IMR-90 (cell line): ENCODE measurements around the gene ESR2. TPM values are rescaled to one million over a fixed set of nuclear protein-coding genes. Genes with fewer than 3 reads are reported as not detected.

Experiments used
- ATAC-seq: fragments of 200-7000 bp; cut with Tn5 transposase; 2 replicates; pipeline ENCODE4 v1.9.1; 2020; ENCODE audit warnings: low read depth, mild to moderate bottlenecking, moderate library complexity
- BruUV-seq: library from RNA; stranded (reverse); fragments of 400-500 nt; replicated peaks from 2 replicates; lab custom pipeline; 2021; lab: Mats Ljungman, UMichigan
- CTCF ChIA-PET: fragments of 300-600 bp; formaldehyde crosslinking; extraction: SDS; loops from one replicate; lab custom pipeline; 2021; ENCODE audit warnings: antibody characterized with exemption; lab: Yijun Ruan, JAX
- POLR2A ChIA-PET: fragments of 300-600 bp; sonication (Branson Sonifier 250); formaldehyde crosslinking; loops from one replicate; lab custom pipeline; 2022; ENCODE audit warnings: antibody characterized with exemption; ENCODE audit not compliant: unreplicated experiment; lab: Charles Lee
- DNase-seq: peaks from one replicate; pipeline ENCODE4 v3.0.0; 2013
- H2AFZ ChIP-seq: replicated peaks from 2 replicates; pipeline ENCODE3; 2013; ENCODE audit warnings: low read length, mild to moderate bottlenecking; ENCODE audit not compliant: poor library complexity
- H2AK5ac ChIP-seq: 2 replicates; pipeline ENCODE4 v1.6.1; 2013; ENCODE audit warnings: low read depth, low read length, inconsistent platforms
- H2AK9ac ChIP-seq: replicated peaks from 2 replicates; pipeline ENCODE3; 2013; ENCODE audit warnings: mild to moderate bottlenecking, low read depth, low read length, moderate library complexity; ENCODE audit not compliant: poor library complexity
- H2BK120ac ChIP-seq: 2 replicates; pipeline ENCODE4 v1.6.1; 2013; ENCODE audit warnings: low read depth, low read length, inconsistent platforms
- H2BK15ac ChIP-seq: 3 replicates; pipeline ENCODE4 v1.6.1; 2013; ENCODE audit warnings: low read depth, low read length, inconsistent platforms
- H2BK20ac ChIP-seq: 2 replicates; pipeline ENCODE4 v1.6.1; 2013; ENCODE audit warnings: low read depth, mild to moderate bottlenecking, inconsistent platforms, low read length, moderate library complexity
- H2BK5ac ChIP-seq: 2 replicates; pipeline ENCODE4 v1.6.1; 2013; ENCODE audit warnings: mild to moderate bottlenecking, low read depth, low read length, inconsistent platforms; ENCODE audit not compliant: poor library complexity, severe bottlenecking
- H3K14ac ChIP-seq: replicated peaks from 2 replicates; pipeline ENCODE4 v1.6.1; 2013; ENCODE audit warnings: low read depth, low read length, inconsistent platforms
- H3K18ac ChIP-seq: 2 replicates; pipeline ENCODE4 v1.6.1; 2013; ENCODE audit warnings: low read depth, low read length, control low read depth
- H3K23ac ChIP-seq: 2 replicates; pipeline ENCODE4 v1.6.1; 2013; ENCODE audit warnings: low read depth, low read length, inconsistent platforms
- H3K27ac ChIP-seq: 2 replicates; pipeline ENCODE4 v1.5.1; 2013; ENCODE audit warnings: mild to moderate bottlenecking, control low read depth, low read length; ENCODE audit not compliant: insufficient read depth
- H3K27me3 ChIP-seq: 2 replicates; pipeline ENCODE4 v1.6.1; 2013; ENCODE audit warnings: low read length; ENCODE audit not compliant: control insufficient read depth, insufficient read depth
- H3K36me3 ChIP-seq: 2 replicates; pipeline ENCODE4 v1.6.1; 2013; ENCODE audit warnings: low read length, mixed read lengths; ENCODE audit not compliant: control insufficient read depth, insufficient read depth
- H3K4ac ChIP-seq: 2 replicates; pipeline ENCODE4 v1.6.1; 2013; ENCODE audit warnings: low read depth, low read length, inconsistent platforms
- H3K4me1 ChIP-seq: 2 replicates; pipeline ENCODE4 v1.6.1; 2013; ENCODE audit warnings: low read length, mixed read lengths; ENCODE audit not compliant: control insufficient read depth, insufficient read depth
- H3K4me2 ChIP-seq: 2 replicates; pipeline ENCODE4 v1.6.1; 2013; ENCODE audit warnings: low read depth, mild to moderate bottlenecking, control low read depth, low read length, moderate library complexity
- H3K4me3 ChIP-seq: 2 replicates; pipeline ENCODE4 v1.5.1; 2013; ENCODE audit warnings: low read depth, mild to moderate bottlenecking, control low read depth, low read length, moderate library complexity; ENCODE audit not compliant: insufficient read depth
- H3K56ac ChIP-seq: 2 replicates; pipeline ENCODE4 v1.6.1; 2013; ENCODE audit warnings: low read length, inconsistent platforms; ENCODE audit not compliant: insufficient read depth; ENCODE audit errors: extremely low read depth
- H3K79me1 ChIP-seq, 2 experiments: 2 replicates each; pipeline ENCODE4 v1.6.1; 2013; ENCODE audit warnings: low read length in 2 of 2, inconsistent platforms in 1 of 2, low read depth in 1 of 2
- H3K9ac ChIP-seq: 2 replicates; pipeline ENCODE4 v1.6.1; 2013; ENCODE audit warnings: low read depth, low read length, control low read depth
- H3K9me1 ChIP-seq: 2 replicates; pipeline ENCODE4 v1.6.1; 2013; ENCODE audit warnings: low read length, inconsistent platforms; ENCODE audit not compliant: insufficient read depth
- H3K9me3 ChIP-seq: 2 replicates; pipeline ENCODE4 v1.6.1; 2013; ENCODE audit warnings: low read length; ENCODE audit not compliant: control insufficient read depth, insufficient read depth
- H4K20me1 ChIP-seq: 2 replicates; pipeline ENCODE4 v1.6.1; 2013; ENCODE audit warnings: low read length, inconsistent platforms; ENCODE audit not compliant: insufficient read depth
- H4K5ac ChIP-seq: 2 replicates; pipeline ENCODE4 v1.6.1; 2013; ENCODE audit warnings: mild to moderate bottlenecking, low read depth, low read length, control low read depth
- H4K8ac ChIP-seq, 2 experiments: 2 replicates each; pipeline ENCODE4 v1.6.1; 2013; ENCODE audit warnings: low read depth in 2 of 2, low read length in 2 of 2, control low read depth in 1 of 2, inconsistent platforms in 1 of 2
- H4K91ac ChIP-seq: 2 replicates; pipeline ENCODE4 v1.6.1; 2013; ENCODE audit warnings: low read depth, low read length, inconsistent platforms; ENCODE audit not compliant: insufficient read depth
- BHLHE40 ChIP-seq: fragments of 150-350 bp; IDR thresholded peaks from 2 replicates; pipeline ENCODE4 v1.6.1; 2016; ENCODE audit warnings: mild to moderate bottlenecking, low read depth, low read length
- CEBPB ChIP-seq: IDR thresholded peaks from 2 replicates; pipeline ENCODE4 v1.6.1; 2012; ENCODE audit warnings: low read depth, low read length, improper control_type of control experiment
- CHD1 ChIP-seq: IDR thresholded peaks from 2 replicates; pipeline ENCODE4 v1.6.1; 2012; ENCODE audit warnings: low read depth, low read length, improper control_type of control experiment
- FOS ChIP-seq: fragments of 150-350 bp; IDR thresholded peaks from 2 replicates; pipeline ENCODE4 v1.6.1; 2016; ENCODE audit warnings: low read depth, low read length
- MAFK ChIP-seq: IDR thresholded peaks from 2 replicates; pipeline ENCODE4 v1.6.1; 2012; ENCODE audit warnings: low read depth, low read length, improper control_type of control experiment
- MAZ ChIP-seq: IDR thresholded peaks from 2 replicates; pipeline ENCODE4 v1.6.1; 2012; ENCODE audit warnings: low read depth, mild to moderate bottlenecking, low read length, improper control_type of control experiment, moderate library complexity, borderline replicate concordance
- NFE2L2 ChIP-seq: fragments of 150-350 bp; IDR thresholded peaks from 2 replicates; pipeline ENCODE4 v1.6.1; 2016; ENCODE audit warnings: low read depth, mild to moderate bottlenecking, low read length
- RAD21 ChIP-seq: IDR thresholded peaks from 2 replicates; pipeline ENCODE4 v1.6.1; 2012; ENCODE audit warnings: low read length, improper control_type of control experiment
- RCOR1 ChIP-seq: IDR thresholded peaks from 2 replicates; pipeline ENCODE4 v1.6.1; 2012; ENCODE audit warnings: mild to moderate bottlenecking, low read length, improper control_type of control experiment; ENCODE audit not compliant: insufficient replicate concordance
- RFX5 ChIP-seq: IDR thresholded peaks from 2 replicates; pipeline ENCODE4 v1.8.0; 2012; ENCODE audit warnings: low read depth, mild to moderate bottlenecking, low read length, moderate library complexity
- SMC3 ChIP-seq: fragments of 150-350 bp; IDR thresholded peaks from 2 replicates; pipeline ENCODE4 v1.6.1; 2016; ENCODE audit warnings: low read depth, mild to moderate bottlenecking, antibody characterized with exemption, low read length, moderate library complexity
- WGBS, 2 experiments: methylation state at CpG; one replicate each; pipeline versions ENCODE4 v1.1.5 to v1.1.7; 2013; ENCODE audit warnings: missing lambda C conversion rate in 2 of 2; ENCODE audit not compliant: insufficient read length in 1 of 2; ENCODE audit errors: extremely low coverage in 2 of 2; 5-methylcytosine and 5-hydroxymethylcytosine counted together
- dilution Hi-C: fragments of 300-500 bp; cut with HindIII; formaldehyde crosslinking; loops from one replicate; pipeline ENCODE4 v1.14.3; 2018; ENCODE audit warnings: low sequenced_read_pairs; ENCODE audit not compliant: unreplicated experiment
- in situ Hi-C: fragments of 300-500 bp; cut with MboI; formaldehyde crosslinking; loops from 3 replicates; pipeline ENCODE4 v1.14.3; 2019; ENCODE audit warnings: low sequenced_read_pairs, inconsistent platforms, mixed read lengths
- intact Hi-C: fragments of 100-400 bp; cut with micrococcal nuclease; formaldehyde crosslinking; loops from 2 replicates; pipeline ENCODE4 v1.10.0; 2022
- polyA plus RNA-seq, 3 experiments: library from polyadenylated mRNA; depleted of rRNA; stranded (reverse); fragments of >200 nt; gene quantifications; 2 replicates each; pipeline ENCODE4 v1.2.3, GENCODE V29; 2012; ENCODE audit warnings: low replicate concordance in 1 of 3
- total RNA-seq: library from RNA; depleted of rRNA; stranded (reverse); fragments of >200 nt; gene quantifications from 2 replicates; pipeline ENCODE4 v1.2.3, GENCODE V29; 2012
- TF ChIP-seq, protein P1 (sequence below): conservative IDR thresholded peaks from 2 replicates; pipeline ENCODE4 v1.5.1; 2012; ENCODE audit warnings: mild to moderate bottlenecking, low read depth, low read length, improper control_type of control experiment
- TF ChIP-seq, protein P2 (sequence below): fragments of 150-350 bp; IDR thresholded peaks from 2 replicates; pipeline ENCODE4 v1.6.1; 2017; ENCODE audit warnings: mild to moderate bottlenecking, antibody characterized with exemption, low read length, low read depth

ESR2 gene
- total and polyA plus RNA-seq, 2 of the 4 experiments (the other 2 are of a cell fraction): under 0.01 to 0.03 TPM

DNA sequence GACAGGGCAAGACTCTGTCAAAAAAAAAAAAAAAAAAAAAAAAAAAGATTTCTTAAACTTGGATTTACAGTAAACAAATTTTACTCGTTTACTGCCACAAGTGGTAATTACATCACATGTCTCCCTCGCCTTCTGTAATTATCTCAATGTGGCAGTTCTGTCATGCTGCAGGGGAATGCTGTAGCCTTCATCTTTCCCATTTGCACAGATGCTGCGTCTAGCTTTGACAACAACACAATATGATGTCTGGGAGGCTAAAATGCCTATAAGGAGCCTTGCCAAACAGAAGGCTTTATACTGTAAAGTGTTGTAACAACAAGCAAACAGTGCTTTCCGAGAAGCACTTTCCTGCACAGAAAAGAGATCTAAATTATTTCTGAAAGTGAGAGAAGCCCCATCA lies 48.7 kb downstream of the ESR2 start:
- Histone ChIP-seq H4K20me1 (no peaks in the 10 kb centered on the region), H4K5ac (no peak overlapping the region), H3K9me3 (no peaks in the 10 kb centered on the region), H3K4ac (no peak overlapping the region), H3K27ac (no peak overlapping the region), H2AK5ac (no peak overlapping the region), H2BK120ac (no peak overlapping the region), H3K23ac (no peak overlapping the region), H2AFZ (no peak overlapping the region), H3K36me3 (no peaks in the 10 kb centered on the region), H3K79me1 (no peaks in the 10 kb centered on the region), H3K27me3 (no peaks in the 10 kb centered on the region), H4K91ac (no peak overlapping the region), H3K4me1 (peaks cover 3% of the 10 kb centered on the region; the same call in 1 of the 2 replicates), H2BK15ac (no peak overlapping the region), H4K8ac (no peak overlapping the region), H3K14ac (no peak overlapping the region), H3K9me1 (no peaks in the 10 kb centered on the region; the same call in 1 of the 2 replicates), H3K4me2 (no peak overlapping the region), H3K4me3 (no peak overlapping the region), H3K56ac (no peak overlapping the region), H3K18ac (no peak overlapping the region), H3K9ac (no peak overlapping the region), H2BK20ac (no peak overlapping the region), H2AK9ac (no peak overlapping the region), H2BK5ac (no peak overlapping the region)
- intact Hi-C loops: no loop called here
- CTCF ChIA-PET: no interaction called here
- POLR2A ChIA-PET: no interaction called here
- DNase-seq: no peak
- in situ Hi-C loops: no loop called here
- no TSS peak for BruUV-seq
- WGBS, 2 experiments: no CpG with 5 or more reads among the region's 4 CpGs
- dilution Hi-C loops: no loop called here
- no peak for TF ChIP-seq CHD1
- TF ChIP-seq RAD21: no peak
- TF ChIP-seq SMC3: no peak
- TF ChIP-seq NFE2L2: no peak
- no peak for TF ChIP-seq RFX5
- TF ChIP-seq MAFK: no peak
- no peak for TF ChIP-seq MAZ
- TF ChIP-seq FOS: no peak
- TF ChIP-seq CEBPB: no peak
- TF ChIP-seq BHLHE40: no peak
- no peak for TF ChIP-seq RCOR1
- TF ChIP-seq, protein P1, sequence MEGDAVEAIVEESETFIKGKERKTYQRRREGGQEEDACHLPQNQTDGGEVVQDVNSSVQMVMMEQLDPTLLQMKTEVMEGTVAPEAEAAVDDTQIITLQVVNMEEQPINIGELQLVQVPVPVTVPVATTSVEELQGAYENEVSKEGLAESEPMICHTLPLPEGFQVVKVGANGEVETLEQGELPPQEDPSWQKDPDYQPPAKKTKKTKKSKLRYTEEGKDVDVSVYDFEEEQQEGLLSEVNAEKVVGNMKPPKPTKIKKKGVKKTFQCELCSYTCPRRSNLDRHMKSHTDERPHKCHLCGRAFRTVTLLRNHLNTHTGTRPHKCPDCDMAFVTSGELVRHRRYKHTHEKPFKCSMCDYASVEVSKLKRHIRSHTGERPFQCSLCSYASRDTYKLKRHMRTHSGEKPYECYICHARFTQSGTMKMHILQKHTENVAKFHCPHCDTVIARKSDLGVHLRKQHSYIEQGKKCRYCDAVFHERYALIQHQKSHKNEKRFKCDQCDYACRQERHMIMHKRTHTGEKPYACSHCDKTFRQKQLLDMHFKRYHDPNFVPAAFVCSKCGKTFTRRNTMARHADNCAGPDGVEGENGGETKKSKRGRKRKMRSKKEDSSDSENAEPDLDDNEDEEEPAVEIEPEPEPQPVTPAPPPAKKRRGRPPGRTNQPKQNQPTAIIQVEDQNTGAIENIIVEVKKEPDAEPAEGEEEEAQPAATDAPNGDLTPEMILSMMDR: no peak
- TF ChIP-seq, protein P2, sequence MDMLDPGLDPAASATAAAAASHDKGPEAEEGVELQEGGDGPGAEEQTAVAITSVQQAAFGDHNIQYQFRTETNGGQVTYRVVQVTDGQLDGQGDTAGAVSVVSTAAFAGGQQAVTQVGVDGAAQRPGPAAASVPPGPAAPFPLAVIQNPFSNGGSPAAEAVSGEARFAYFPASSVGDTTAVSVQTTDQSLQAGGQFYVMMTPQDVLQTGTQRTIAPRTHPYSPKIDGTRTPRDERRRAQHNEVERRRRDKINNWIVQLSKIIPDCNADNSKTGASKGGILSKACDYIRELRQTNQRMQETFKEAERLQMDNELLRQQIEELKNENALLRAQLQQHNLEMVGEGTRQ: no peak
- ATAC-seq: no peak
